H1 (cell line): ENCODE results near the gene IQGAP3. TPM values are rescaled to one million over a fixed set of nuclear protein-coding genes. Genes with fewer than 3 reads are reported as not detected.

Experiments
- CBX5 ChIP-seq: fragments of 300-800, 300-1000 bp; sonication (generic); IDR thresholded peaks from 2 replicates; pipeline ENCODE4 v1.7.1; 2016; ENCODE audit warnings: antibody characterized with exemption, low read length, low read depth
- CBX8 ChIP-seq: fragments of 300-800, 300-1000 bp; sonication (generic); IDR thresholded peaks from 2 replicates; pipeline ENCODE4 v1.7.1; 2016; ENCODE audit warnings: low read depth, low read length, borderline replicate concordance
- CEBPB ChIP-seq: IDR thresholded peaks from 2 replicates; pipeline ENCODE4 v1.6.1; 2012; ENCODE audit warnings: low read depth, low read length
- FOSL1 ChIP-seq: IDR thresholded peaks from 2 replicates; pipeline ENCODE4 v1.6.1; 2011; ENCODE audit warnings: mild to moderate bottlenecking, low read depth, low read length, moderate library complexity; ENCODE audit not compliant: insufficient read depth
- GTF2F1 ChIP-seq: IDR thresholded peaks from 2 replicates; pipeline ENCODE4 v1.6.1; 2012; ENCODE audit warnings: low read depth, low read length, improper control_type of control experiment, borderline replicate concordance
- HDAC6 ChIP-seq: IDR thresholded peaks from one replicate; pipeline ENCODE4 v1.7.1; 2012; ENCODE audit warnings: low read depth, mild to moderate bottlenecking, inconsistent platforms, low read length, moderate library complexity
- NANOG ChIP-seq: IDR thresholded peaks from 2 replicates; pipeline ENCODE4 v1.6.1; 2011; ENCODE audit warnings: low read length, low read depth, mild to moderate bottlenecking, inconsistent platforms; ENCODE audit not compliant: insufficient read depth, poor library complexity, severe bottlenecking
- RBBP5 ChIP-seq: IDR thresholded peaks from 2 replicates; pipeline ENCODE4 v1.7.1; 2012; ENCODE audit warnings: low read depth, mild to moderate bottlenecking, inconsistent platforms, low read length, moderate library complexity, borderline replicate concordance
- SRF ChIP-seq: IDR thresholded peaks from 2 replicates; pipeline ENCODE4 v1.6.1; 2011; ENCODE audit warnings: mild to moderate bottlenecking, low read depth, low read length, moderate library complexity
- TBP ChIP-seq: IDR thresholded peaks from 2 replicates; pipeline ENCODE4 v1.6.1; 2011; ENCODE audit warnings: low read depth, low read length, improper control_type of control experiment
- polyA plus RNA-seq, 7 experiments: library from polyadenylated mRNA; depleted of rRNA in 3 of 7; stranded (reverse) in 5 of 7; unstranded in 2 of 7; fragments of >200 nt in 5 of 7; fragments of 200-250 nt in 2 of 7; gene quantifications; 1 replicate in 5 of 7; 2 replicates in 1 of 7; 4 replicates in 1 of 7; pipeline versions ENCODE4 v1.2.1 to v1.2.3, GENCODE V29; 2011 to 2013; ENCODE audit warnings: missing spikeins in 2 of 7, mixed read lengths in 2 of 7
- total RNA-seq: library from RNA; stranded (reverse); fragmentation: NEBNext Ultra II Directional; extraction: Animal tissue kit (Norgen Biotek cat#: 25700); gene quantifications from 2 replicates; pipeline ENCODE4 v1.2.1, GENCODE V29; 2021
- TF ChIP-seq, protein P1 (sequence below), 3 experiments: IDR thresholded peaks; 1 replicate in 2 of 3; 2 replicates in 1 of 3; pipeline versions ENCODE4 v1.5.1 to v1.6.1; 2011; ENCODE audit warnings: low read length in 3 of 3, mild to moderate bottlenecking in 3 of 3, inconsistent platforms in 2 of 3, low read depth in 1 of 3, moderate library complexity in 1 of 3; ENCODE audit not compliant: insufficient read depth in 1 of 3; ENCODE audit errors: control extremely low read depth in 1 of 3

IQGAP3 gene
- total and polyA plus RNA-seq, 2 of the 8 experiments (the other 6 are each of a cell fraction or from before 2014, with no cell fraction given): 14.6 to 22.3 TPM

DNA sequence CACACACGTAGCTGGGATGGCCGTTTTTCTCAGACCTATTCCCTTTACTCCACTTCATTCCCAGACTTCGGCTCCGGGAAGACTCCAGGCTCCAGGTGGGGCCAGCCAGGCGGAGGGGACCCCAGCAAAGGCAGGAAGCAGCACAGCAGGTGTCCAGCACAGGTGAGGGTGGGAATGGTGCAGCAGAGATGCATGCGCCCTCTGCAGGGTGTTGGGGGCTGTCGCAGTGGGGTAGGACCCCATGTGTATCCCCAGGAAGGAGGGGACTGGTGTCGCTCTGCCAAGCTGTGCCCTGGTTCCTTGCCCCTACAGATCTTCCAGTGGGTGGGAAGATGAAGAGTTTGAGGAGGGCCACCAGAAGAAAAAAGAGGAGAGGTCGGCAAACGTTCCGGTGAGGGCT lies 12.4 kb upstream of the IQGAP3 start (continued):
- no peak for TF ChIP-seq RBBP5
- TF ChIP-seq CEBPB: 0 out of 2 replicates have a peak, but pooled peaks have one; percentile 10
- no peak for TF ChIP-seq TBP
- TF ChIP-seq, protein P1, sequence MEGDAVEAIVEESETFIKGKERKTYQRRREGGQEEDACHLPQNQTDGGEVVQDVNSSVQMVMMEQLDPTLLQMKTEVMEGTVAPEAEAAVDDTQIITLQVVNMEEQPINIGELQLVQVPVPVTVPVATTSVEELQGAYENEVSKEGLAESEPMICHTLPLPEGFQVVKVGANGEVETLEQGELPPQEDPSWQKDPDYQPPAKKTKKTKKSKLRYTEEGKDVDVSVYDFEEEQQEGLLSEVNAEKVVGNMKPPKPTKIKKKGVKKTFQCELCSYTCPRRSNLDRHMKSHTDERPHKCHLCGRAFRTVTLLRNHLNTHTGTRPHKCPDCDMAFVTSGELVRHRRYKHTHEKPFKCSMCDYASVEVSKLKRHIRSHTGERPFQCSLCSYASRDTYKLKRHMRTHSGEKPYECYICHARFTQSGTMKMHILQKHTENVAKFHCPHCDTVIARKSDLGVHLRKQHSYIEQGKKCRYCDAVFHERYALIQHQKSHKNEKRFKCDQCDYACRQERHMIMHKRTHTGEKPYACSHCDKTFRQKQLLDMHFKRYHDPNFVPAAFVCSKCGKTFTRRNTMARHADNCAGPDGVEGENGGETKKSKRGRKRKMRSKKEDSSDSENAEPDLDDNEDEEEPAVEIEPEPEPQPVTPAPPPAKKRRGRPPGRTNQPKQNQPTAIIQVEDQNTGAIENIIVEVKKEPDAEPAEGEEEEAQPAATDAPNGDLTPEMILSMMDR (IDR thresholded peaks at IDR 0.05; ENCODE audit: control extremely low read depth in 1 of 3, insufficient read depth in 1 of 3, low read depth in 1 of 3, low read length in 3 of 3): peak; percentile 62 to 90 (median 80)
- TF ChIP-seq CBX8: no peak
- TF ChIP-seq CBX5: no peak
- TF ChIP-seq HDAC6: no peak
- no peak for TF ChIP-seq FOSL1
- TF ChIP-seq SRF: no peak
- no peak for TF ChIP-seq GTF2F1
- TF ChIP-seq NANOG: no peak
